ENCODE measurements around the gene RAPGEF4. TPM values are rescaled to one million over a fixed set of nuclear protein-coding genes. Genes with fewer than 3 reads are reported as not detected.

RAPGEF4 gene
- total and polyA plus RNA-seq, 2 of the 13 experiments (the other 11 are each of a cell fraction or from before 2014, with no cell fraction given), result 0.78 to 0.91 TPM

DNA sequence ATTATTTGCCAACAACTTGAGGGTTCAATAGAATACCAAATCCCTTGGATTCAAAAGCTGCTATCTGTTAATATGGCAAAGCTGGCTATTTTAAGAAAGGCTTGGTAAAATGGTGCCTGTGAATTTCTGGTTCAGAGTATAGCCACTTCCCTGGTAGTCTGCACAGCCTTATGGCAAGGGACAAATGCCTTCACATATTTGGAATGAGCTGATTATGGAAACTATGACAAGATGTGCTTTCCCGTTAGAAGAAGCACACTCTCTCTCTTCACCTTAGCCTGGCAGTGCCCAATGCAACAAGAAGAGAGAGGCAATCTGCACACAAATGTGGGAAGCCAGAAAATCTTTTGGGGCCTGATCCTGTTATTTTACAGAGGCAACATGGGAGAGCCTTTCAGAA, 292.5 kb downstream of the RAPGEF4 start (continued):
- TF ChIP-seq ARHGAP35 (CRISPR knock-in tag; IDR thresholded peaks at IDR 0.05; ENCODE audit: borderline replicate concordance) (no peak), MTA3 (CRISPR knock-in tag; IDR thresholded peaks at IDR 0.05) (no peak), ZFP62 (CRISPR knock-in tag; IDR thresholded peaks at IDR 0.05) (no peak), CBX2 (IDR thresholded peaks at IDR 0.05; ENCODE audit: low read depth, low read length) (no peak), CBX2 (CRISPR knock-in tag; IDR thresholded peaks at IDR 0.05; ENCODE audit: low read depth) (no peak)
- TF ChIP-seq, protein P1, sequence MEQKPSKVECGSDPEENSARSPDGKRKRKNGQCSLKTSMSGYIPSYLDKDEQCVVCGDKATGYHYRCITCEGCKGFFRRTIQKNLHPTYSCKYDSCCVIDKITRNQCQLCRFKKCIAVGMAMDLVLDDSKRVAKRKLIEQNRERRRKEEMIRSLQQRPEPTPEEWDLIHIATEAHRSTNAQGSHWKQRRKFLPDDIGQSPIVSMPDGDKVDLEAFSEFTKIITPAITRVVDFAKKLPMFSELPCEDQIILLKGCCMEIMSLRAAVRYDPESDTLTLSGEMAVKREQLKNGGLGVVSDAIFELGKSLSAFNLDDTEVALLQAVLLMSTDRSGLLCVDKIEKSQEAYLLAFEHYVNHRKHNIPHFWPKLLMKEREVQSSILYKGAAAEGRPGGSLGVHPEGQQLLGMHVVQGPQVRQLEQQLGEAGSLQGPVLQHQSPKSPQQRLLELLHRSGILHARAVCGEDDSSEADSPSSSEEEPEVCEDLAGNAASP (CRISPR knock-in tag; IDR thresholded peaks at IDR 0.05; ENCODE audit: borderline replicate concordance), result no peak

- no peak overlapping the region for H2AFZ ChIP-seq (ENCODE audit: low read length)
- intact Hi-C loops (cut with micrococcal nuclease; ENCODE audit: unreplicated experiment), result loop anchor here (5.0 kb wide), 1 partner anchor 239 kb away; no protein-coding TSS in a partner anchor
- no peak overlapping the region for H3K9ac ChIP-seq (ENCODE audit: insufficient read depth, low read depth, low read length)
- in situ Hi-C loops (cut with HindIII; ENCODE audit: extremely low pct_ligation_motif_present, low pct_unique_long_range_greater_than_20kb), result loop anchor here (5.0 kb wide), 1 partner anchor 184 kb away; no protein-coding TSS in a partner anchor
- CTCF ChIA-PET (ENCODE audit: low intra/inter-chr PET ratio, low total read pairs), result interaction anchor here (5.2 kb wide), 1 partner anchor 182 kb away, joined by 127 read pairs; no protein-coding TSS in a partner anchor
- peaks cover 0 to 2% of the 10 kb centered on the region in 2 experiments; a peak in 2 of 5 replicates for H3K27me3 ChIP-seq (ENCODE audit: control insufficient read depth in 1 of 2, insufficient read depth in 2 of 2, low read length in 2 of 2)
- H3K79me2 ChIP-seq (ENCODE audit: insufficient read depth, low read length), result no peaks in the 10 kb centered on the region
- TF ChIP-seq ZBTB8A (CRISPR knock-in tag; IDR thresholded peaks at IDR 0.05; ENCODE audit: borderline replicate concordance, low read depth) (no peak), RCOR2 (CRISPR knock-in tag; IDR thresholded peaks at IDR 0.05) (no peak), RFX1 (IDR thresholded peaks at IDR 0.05) (no peak), NCOR1 (IDR thresholded peaks at IDR 0.05; ENCODE audit: borderline replicate concordance, low read length) (no peak)
- TF ChIP-seq, protein P2, sequence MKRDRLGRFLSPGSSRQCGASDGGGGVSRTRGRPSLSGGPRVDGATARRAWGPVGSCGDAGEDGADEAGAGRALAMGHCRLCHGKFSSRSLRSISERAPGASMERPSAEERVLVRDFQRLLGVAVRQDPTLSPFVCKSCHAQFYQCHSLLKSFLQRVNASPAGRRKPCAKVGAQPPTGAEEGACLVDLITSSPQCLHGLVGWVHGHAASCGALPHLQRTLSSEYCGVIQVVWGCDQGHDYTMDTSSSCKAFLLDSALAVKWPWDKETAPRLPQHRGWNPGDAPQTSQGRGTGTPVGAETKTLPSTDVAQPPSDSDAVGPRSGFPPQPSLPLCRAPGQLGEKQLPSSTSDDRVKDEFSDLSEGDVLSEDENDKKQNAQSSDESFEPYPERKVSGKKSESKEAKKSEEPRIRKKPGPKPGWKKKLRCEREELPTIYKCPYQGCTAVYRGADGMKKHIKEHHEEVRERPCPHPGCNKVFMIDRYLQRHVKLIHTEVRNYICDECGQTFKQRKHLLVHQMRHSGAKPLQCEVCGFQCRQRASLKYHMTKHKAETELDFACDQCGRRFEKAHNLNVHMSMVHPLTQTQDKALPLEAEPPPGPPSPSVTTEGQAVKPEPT (CRISPR knock-in tag; IDR thresholded peaks at IDR 0.05; ENCODE audit: low read depth), result no peak
- DNase-seq (ENCODE audit: low spot score), result no peak
- H4K20me1 ChIP-seq (ENCODE audit: insufficient read depth, low read length), result no peaks in the 10 kb centered on the region
- 39% methylated on average over 5 of the region's 5 CpGs for WGBS (ENCODE audit: low lambda C conversion rate)
- POLR2A ChIA-PET, result no interaction called here
- BruUV-seq (replicated peaks), result no TSS peak
- FAIRE-seq, result no peak
- ATAC-seq, result no peak
- no peak overlapping the region for H3K4me2 ChIP-seq (ENCODE audit: low read depth, low read length)
- H3K4me3 ChIP-seq (replicated peaks in 1 of 3; ENCODE audit: insufficient read depth in 1 of 3, low read depth in 2 of 3, low read length in 3 of 3), result no peak overlapping the region
- H3K36me3 ChIP-seq (replicated peaks in 1 of 2; ENCODE audit: control insufficient read depth in 1 of 2, insufficient read depth in 2 of 2, low read length in 2 of 2), result no peaks in the 10 kb centered on the region
- H3K27ac ChIP-seq (ENCODE audit: extremely low read length, insufficient read depth, low read length), result no peak overlapping the region
- no peaks in the 10 kb centered on the region for H3K9me3 ChIP-seq (ENCODE audit: low read length)
- H3K4me1 ChIP-seq (ENCODE audit: insufficient read depth, low read length), result no peaks in the 10 kb centered on the region
Observed at GRCh38 chr2:173028671-173029070, 293.0 kb downstream of the RAPGEF4 start.

Measured in HepG2 (cell line).